Neural progenitor cell (in vitro differentiated cells): ENCODE data around the gene CPS1. TPM values are rescaled to one million over a fixed set of nuclear protein-coding genes. Genes with fewer than 3 reads are reported as not detected.

Experiments
- DNase-seq: peaks from one replicate; pipeline ENCODE4 v3.0.0-alpha.2; 2016; ENCODE audit warnings: low spot score
- H2AFZ ChIP-seq: fragments of 200-600 bp; sonication (generic); replicated peaks from 2 replicates; pipeline ENCODE4 v1.6.1; 2016; ENCODE audit warnings: antibody characterized with exemption
- H3F3A ChIP-seq: fragments of 200-600 bp; sonication (generic); 2 replicates; pipeline ENCODE4 v1.6.1; 2016; ENCODE audit warnings: antibody characterized with exemption, low read depth
- H3K27ac ChIP-seq: fragments of 200-600 bp; sonication (generic); 2 replicates; pipeline ENCODE4 v1.5.1; 2016; ENCODE audit warnings: mild to moderate bottlenecking
- H3K27me3 ChIP-seq: fragments of 200-600 bp; sonication (generic); 2 replicates; pipeline ENCODE4 v1.6.1; 2016; ENCODE audit warnings: mild to moderate bottlenecking, moderate library complexity
- H3K36me3 ChIP-seq: fragments of 200-600 bp; sonication (generic); 2 replicates; pipeline ENCODE4 v1.5.1; 2016
- H3K4me1 ChIP-seq: fragments of 200-600 bp; sonication (generic); 2 replicates; pipeline ENCODE4 v1.6.1; 2016; ENCODE audit warnings: mixed run types
- H3K4me2 ChIP-seq: fragments of 200-600 bp; sonication (generic); 2 replicates; pipeline ENCODE4 v1.6.1; 2016
- H3K4me3 ChIP-seq: fragments of 200-600 bp; sonication (generic); 2 replicates; pipeline ENCODE4 v1.5.1; 2016
- H3K79me2 ChIP-seq: fragments of 200-600 bp; sonication (generic); 2 replicates; pipeline ENCODE4 v1.6.1; 2016; ENCODE audit warnings: low read depth
- H3K9ac ChIP-seq: fragments of 200-600 bp; sonication (generic); 2 replicates; pipeline ENCODE4 v1.6.1; 2016
- H3K9me3 ChIP-seq: fragments of 200-600 bp; sonication (generic); 2 replicates; pipeline ENCODE4 v1.5.1; 2016; ENCODE audit warnings: low read depth
- H4K20me1 ChIP-seq: fragments of 200-600 bp; sonication (generic); 2 replicates; pipeline ENCODE4 v1.6.1; 2016; ENCODE audit warnings: low read depth
- H3K27ac Mint-ChIP-seq: 3 replicates; pipeline ENCODE4 v1.8.0; 2021; ENCODE audit warnings: mixed read lengths
- H3K27me3 Mint-ChIP-seq: 2 replicates; pipeline ENCODE4 v1.8.0; 2022; ENCODE audit warnings: low read depth, mild to moderate bottlenecking, inconsistent platforms, moderate library complexity, mixed read lengths; ENCODE audit not compliant: insufficient read depth
- H3K36me3 Mint-ChIP-seq: 3 replicates; pipeline ENCODE4 v1.8.0; 2021; ENCODE audit warnings: mixed read lengths
- H3K4me1 Mint-ChIP-seq: 3 replicates; pipeline ENCODE4 v1.8.0; 2021; ENCODE audit warnings: mixed read lengths
- H3K4me3 Mint-ChIP-seq: 3 replicates; pipeline ENCODE4 v1.8.0; 2021; ENCODE audit warnings: mild to moderate bottlenecking, moderate library complexity, mixed read lengths
- H3K9me3 Mint-ChIP-seq: 3 replicates; pipeline ENCODE4 v1.8.0; 2020; ENCODE audit warnings: mixed read lengths
- EZH2 ChIP-seq: fragments of 200-600 bp; sonication (generic); IDR thresholded peaks from 2 replicates; pipeline ENCODE4 v1.6.1; 2017; ENCODE audit warnings: antibody characterized with exemption, mild to moderate bottlenecking, moderate library complexity
- EZH2phosphoT487 ChIP-seq: fragments of 200-600 bp; sonication (generic); IDR thresholded peaks from 2 replicates; pipeline ENCODE4 v1.6.1; 2017; ENCODE audit warnings: antibody characterized with exemption
- total RNA-seq: library from RNA; depleted of rRNA; stranded (reverse); fragments of >200 nt; gene quantifications from 2 replicates; pipeline ENCODE4 v1.2.3, GENCODE V29; 2015; ENCODE audit warnings: low replicate concordance
- TF ChIP-seq, protein P1 (sequence below): fragments of 200-600 bp; sonication (generic); IDR thresholded peaks from 2 replicates; pipeline ENCODE4 v1.5.1; 2017; ENCODE audit warnings: antibody characterized with exemption, mild to moderate bottlenecking

The CPS1 gene
- total RNA-seq, 1 donor from 2014 or later, result 86.8 TPM

DNA sequence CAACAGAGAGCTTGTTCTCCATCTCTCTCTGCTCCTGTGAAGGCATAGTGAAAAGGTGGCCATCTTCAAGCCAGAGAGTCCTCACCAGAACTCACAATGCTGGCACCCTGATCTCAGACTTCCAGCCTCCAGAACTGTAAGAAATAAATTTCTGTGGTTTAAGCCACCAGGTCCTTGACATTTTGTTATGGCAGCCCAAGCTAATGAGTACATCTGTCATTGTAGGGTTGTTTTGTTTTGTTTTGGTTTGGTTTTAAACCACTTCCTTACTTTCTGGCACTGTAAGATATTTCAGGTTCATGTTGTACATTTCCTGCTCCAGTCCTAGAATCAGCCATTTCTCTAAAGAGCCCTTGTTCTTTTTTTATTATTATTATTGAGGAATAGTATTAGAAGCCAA is 171.2 kb downstream of the CPS1 start:
- Histone ChIP-seq H3K79me2 (no peaks in the 10 kb centered on the region), H3K9ac (no peak overlapping the region), H3K9me3 (no peaks in the 10 kb centered on the region), H3K36me3 (no peaks in the 10 kb centered on the region), H2AFZ (no peak overlapping the region), H3K27ac (no peak overlapping the region), H4K20me1 (no peaks in the 10 kb centered on the region), H3K4me2 (no peak overlapping the region), H3F3A (no peaks in the 10 kb centered on the region), H3K4me3 (no peak overlapping the region), H3K27me3 (no peaks in the 10 kb centered on the region), H3K4me1 (no peaks in the 10 kb centered on the region)
- H3K27ac Mint-ChIP-seq, result no peak overlapping the region
- H3K27me3 Mint-ChIP-seq, result no peaks in the 10 kb centered on the region
- H3K36me3 Mint-ChIP-seq, result no peaks in the 10 kb centered on the region
- H3K4me1 Mint-ChIP-seq, result no peaks in the 10 kb centered on the region
- TF ChIP-seq, protein P1, sequence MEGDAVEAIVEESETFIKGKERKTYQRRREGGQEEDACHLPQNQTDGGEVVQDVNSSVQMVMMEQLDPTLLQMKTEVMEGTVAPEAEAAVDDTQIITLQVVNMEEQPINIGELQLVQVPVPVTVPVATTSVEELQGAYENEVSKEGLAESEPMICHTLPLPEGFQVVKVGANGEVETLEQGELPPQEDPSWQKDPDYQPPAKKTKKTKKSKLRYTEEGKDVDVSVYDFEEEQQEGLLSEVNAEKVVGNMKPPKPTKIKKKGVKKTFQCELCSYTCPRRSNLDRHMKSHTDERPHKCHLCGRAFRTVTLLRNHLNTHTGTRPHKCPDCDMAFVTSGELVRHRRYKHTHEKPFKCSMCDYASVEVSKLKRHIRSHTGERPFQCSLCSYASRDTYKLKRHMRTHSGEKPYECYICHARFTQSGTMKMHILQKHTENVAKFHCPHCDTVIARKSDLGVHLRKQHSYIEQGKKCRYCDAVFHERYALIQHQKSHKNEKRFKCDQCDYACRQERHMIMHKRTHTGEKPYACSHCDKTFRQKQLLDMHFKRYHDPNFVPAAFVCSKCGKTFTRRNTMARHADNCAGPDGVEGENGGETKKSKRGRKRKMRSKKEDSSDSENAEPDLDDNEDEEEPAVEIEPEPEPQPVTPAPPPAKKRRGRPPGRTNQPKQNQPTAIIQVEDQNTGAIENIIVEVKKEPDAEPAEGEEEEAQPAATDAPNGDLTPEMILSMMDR, result no peak
- no peak for TF ChIP-seq EZH2
- TF ChIP-seq EZH2phosphoT487, result no peak
- no peak for DNase-seq
- H3K4me3 Mint-ChIP-seq, result no peak overlapping the region
- no peaks in the 10 kb centered on the region for H3K9me3 Mint-ChIP-seq

Other genes with a start within 250 kb of the CPS1 start
- gene MYL1, start 241.4 kb upstream of the CPS1 start, total RNA-seq, result not detected in 2 replicates
- gene LANCL1, start 79.8 kb upstream of the CPS1 start, total RNA-seq, result 95.5 and 122 TPM in 2 replicates